ENCODE measurements around the gene GSTM3.

GRCh38 chr1:109689844-109690405 lies 50.9 kb downstream of the GSTM3 start:
- no peak for TF ChIP-seq CTCF (conservative IDR thresholded peaks at IDR 0.05; ENCODE audit: low read length)
- TF ChIP-seq EZH2phosphoT487 (IDR thresholded peaks at IDR 0.05; ENCODE audit: borderline replicate concordance, low read depth, low read length) = no peak

All from OCI-LY7 (cell line).